Colonic mucosa (tissue), 4 donors: ENCODE results near the gene TSPAN16. TPM values are rescaled to one million over a fixed set of nuclear protein-coding genes. Genes with fewer than 3 reads are reported as not detected.

Experiments
- DNase-seq: peaks from one replicate; pipeline ENCODE4 v3.0.0-alpha.2; 2020
- H3K27ac ChIP-seq: fragments of 200-600 bp; one replicate; pipeline ENCODE4 v1.8.0; 2021
- H3K27me3 ChIP-seq: fragments of 200-600 bp; one replicate; pipeline ENCODE4 v1.8.0; 2021
- H3K36me3 ChIP-seq: fragments of 200-600 bp; one replicate; pipeline ENCODE4 v1.8.0; 2021
- H3K4me1 ChIP-seq: fragments of 200-600 bp; one replicate; pipeline ENCODE4 v1.8.0; 2021; ENCODE audit warnings: mild to moderate bottlenecking
- H3K4me3 ChIP-seq: fragments of 200-600 bp; one replicate; pipeline ENCODE4 v1.8.0; 2021
- H3K9ac ChIP-seq, 2 donors: one replicate each; pipeline ENCODE4 v1.7.0; 2013; ENCODE audit warnings: control low read depth in 2 of 2, low read depth in 2 of 2, low read length in 2 of 2
- H3K9me3 ChIP-seq: fragments of 200-600 bp; one replicate; pipeline ENCODE4 v1.8.0; 2021
- CTCF ChIP-seq: fragments of 200-600 bp; IDR thresholded peaks from one replicate; pipeline ENCODE4 v1.8.0; 2022; ENCODE audit warnings: antibody characterized with exemption, mild to moderate bottlenecking
- intact Hi-C: fragments of 100-400 bp; cut with DNase I; formaldehyde crosslinking; loops from one replicate; pipeline ENCODE4 v1.14.1; 2022
- total RNA-seq, 2 donors: library from RNA; stranded (reverse); fragmentation: NEBNext Ultra II Directional in 1 of 2; extraction: Animal tissue kit (Norgen Biotek cat#: 25700) in 1 of 2; gene quantifications; one replicate each; pipeline ENCODE4 v1.2.1, GENCODE V29; 2021
- donor health status: healthy.
- donor health status: DM: no; HTN: no; CAD: no.
- donor health status: DM: no; HTN: no; CAD: no.

Gene TSPAN16
- total RNA-seq, 2 donors from 2014 or later, result not detected

- no peak for TF ChIP-seq CTCF
- no peak overlapping the region for H3K27ac ChIP-seq
- intact Hi-C loops, result no loop called here
These were observed 61.0 kb downstream of the TSPAN16 start for GRCh38 chr19:11356676-11357550.

DNA sequence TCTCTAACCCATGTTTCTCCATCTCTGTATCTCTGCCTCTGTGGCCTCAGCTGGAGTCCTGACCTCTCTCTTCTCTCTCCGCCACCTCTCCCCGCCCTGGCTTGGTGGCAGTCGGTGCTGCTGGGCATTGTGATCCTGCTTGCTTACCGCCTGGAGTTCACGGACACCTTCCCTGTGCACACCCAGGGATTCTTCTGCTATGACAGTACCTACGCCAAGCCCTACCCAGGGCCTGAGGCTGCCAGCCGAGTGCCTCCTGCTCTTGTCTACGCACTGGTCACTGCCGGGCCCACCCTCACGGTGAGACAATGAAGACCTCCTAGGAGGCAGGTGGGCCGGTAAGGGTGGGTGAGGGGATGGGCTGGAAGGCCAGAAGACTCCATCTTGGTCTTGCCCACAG, 63.5 kb downstream of the TSPAN16 start:
- no peak for DNase-seq
- no peaks in the 10 kb centered on the region for H3K9me3 ChIP-seq
- intact Hi-C loops, result no loop called here
- H3K4me1 ChIP-seq, result no peaks in the 10 kb centered on the region
- H3K4me3 ChIP-seq, result no peak overlapping the region
- H3K27ac ChIP-seq, result no peak overlapping the region
- H3K27me3 ChIP-seq, result no peaks in the 10 kb centered on the region
- TF ChIP-seq CTCF, result no peak
- no peaks in the 10 kb centered on the region for H3K36me3 ChIP-seq
- no peak overlapping the region for H3K9ac ChIP-seq

More at GRCh38 chr19:11356676-11357550, 61.0 kb downstream of the TSPAN16 start:
- Histone ChIP-seq H3K4me3 (no peak overlapping the region), H3K9me3 (no peaks in the 10 kb centered on the region), H3K27me3 (no peaks in the 10 kb centered on the region), H3K4me1 (no peaks in the 10 kb centered on the region), H3K36me3 (no peaks in the 10 kb centered on the region), H3K9ac (no peak overlapping the region)
- no peak for DNase-seq

- peak; percentile 98 for DNase-seq
- intact Hi-C loops, result no loop called here
- H3K4me3 ChIP-seq, result no peak overlapping the region
- no peak overlapping the region for H3K27ac ChIP-seq
- H3K27me3 ChIP-seq, result no peaks in the 10 kb centered on the region
- no peak for TF ChIP-seq CTCF
- no peaks in the 10 kb centered on the region for H3K9me3 ChIP-seq
- no peaks in the 10 kb centered on the region for H3K36me3 ChIP-seq
- no peaks in the 10 kb centered on the region for H3K4me1 ChIP-seq
- H3K9ac ChIP-seq, result peak overlapping the region in 1 of 2 donors; percentile 34
These were observed 65.2 kb downstream of the TSPAN16 start for GRCh38 chr19:11361037-11361770.

- no peak for TF ChIP-seq CTCF
- Histone ChIP-seq H3K9me3 (no peaks in the 10 kb centered on the region), H3K4me1 (no peaks in the 10 kb centered on the region), H3K9ac (peak overlapping the region in 1 of 2 donors; percentile 34), H3K27me3 (no peaks in the 10 kb centered on the region), H3K27ac (no peak overlapping the region), H3K4me3 (no peak overlapping the region), H3K36me3 (no peaks in the 10 kb centered on the region)
- intact Hi-C loops, result no loop called here
- peak; percentile 65 for DNase-seq
These were observed 66.1 kb downstream of the TSPAN16 start for GRCh38 chr19:11361771-11362731.

DNA sequence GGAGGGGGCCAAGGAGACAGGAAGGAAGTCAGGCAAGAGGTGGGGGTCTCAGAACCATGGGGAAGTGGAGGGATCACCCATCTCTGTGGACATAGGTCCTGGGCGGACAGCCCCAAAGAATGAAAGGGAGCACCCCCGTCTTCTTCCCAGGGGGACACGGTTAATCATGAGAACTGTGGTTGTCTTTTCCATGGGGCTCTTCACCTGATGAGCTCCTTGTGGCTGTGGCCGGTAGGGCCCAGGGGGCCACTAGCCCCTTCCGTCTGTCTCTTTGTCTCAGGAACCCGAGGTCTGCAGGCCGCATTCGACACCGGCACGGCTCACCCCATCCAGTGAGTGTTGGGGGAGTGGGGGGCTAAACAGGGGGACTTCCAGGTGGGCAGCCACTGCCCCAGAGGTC, 67.9 kb downstream of the TSPAN16 start:
- no peak for DNase-seq
- Histone ChIP-seq H3K27me3 (no peaks in the 10 kb centered on the region), H3K27ac (no peak overlapping the region), H3K4me1 (no peaks in the 10 kb centered on the region), H3K9me3 (no peaks in the 10 kb centered on the region), H3K9ac (no peak overlapping the region), H3K4me3 (no peak overlapping the region), H3K36me3 (no peaks in the 10 kb centered on the region)
- intact Hi-C loops, result no loop called here
- no peak for TF ChIP-seq CTCF
